HG03520 (cell line): Measurements from ENCODE around the gene RIMS3.
A peak's percentile ranks its signal among the peaks of the same experiment; 100 is the strongest.

Source experiments
- ATAC-seq: cut with Tn5 transposase; IDR thresholded peaks from one replicate; pipeline ENCODE4 v1.9.1; 2021; ENCODE audit warnings: mild to moderate bottlenecking, moderate library complexity; ENCODE audit not compliant: unreplicated experiment

Gene RIMS3

DNA sequence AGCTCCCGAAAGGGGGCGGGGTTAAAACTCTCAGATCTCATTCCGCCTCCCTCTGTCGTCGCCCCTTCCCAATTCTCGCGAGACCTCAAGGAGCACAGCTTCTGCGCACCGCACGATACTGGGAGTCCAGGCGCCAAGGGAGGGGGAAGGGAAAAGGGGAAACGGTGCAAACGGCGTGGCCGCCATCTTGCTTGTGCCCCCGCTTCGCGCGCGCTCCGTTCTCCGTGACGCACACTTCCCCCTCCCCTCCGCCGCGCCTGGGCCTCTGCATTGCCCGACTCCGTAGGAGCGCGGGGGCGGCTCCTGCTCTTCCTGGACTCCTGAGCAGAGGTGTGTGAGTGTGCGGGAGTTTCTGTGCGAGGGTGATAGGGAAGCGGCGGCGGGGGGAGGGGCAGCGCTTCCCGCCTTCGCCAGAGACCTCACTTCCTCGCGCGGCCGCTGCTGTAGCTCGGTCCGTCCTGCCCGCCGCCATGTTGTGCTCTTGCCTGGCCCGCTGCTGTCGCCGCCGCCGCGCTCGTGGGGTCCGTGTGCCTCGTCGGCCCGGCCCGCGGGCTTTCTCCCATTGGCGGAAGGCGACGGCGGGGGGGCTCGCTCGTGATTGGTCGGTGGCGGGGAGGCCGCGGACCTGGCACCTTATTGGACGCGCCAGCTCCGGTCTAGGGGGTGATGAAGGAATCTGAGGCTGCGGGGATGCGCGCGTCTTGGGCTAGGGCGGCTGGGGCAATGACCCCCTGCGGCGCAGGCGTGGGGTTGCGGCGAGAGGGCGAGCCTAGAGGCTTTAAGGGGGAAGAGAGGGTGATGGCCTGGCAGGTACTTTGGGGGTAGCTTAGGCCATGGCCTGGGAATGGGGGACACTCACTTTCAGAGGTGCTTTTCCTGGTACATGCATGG lies 26.3 kb upstream of the RIMS3 start, which contains the start of gene NFYC:
Gene NFYC (plus strand): TSS at position 167 of the 891 bp plus-strand sequence. CDS start 47,140 bp downstream, outside the sequence.
- ATAC-seq: peak; percentile 75

DNA sequence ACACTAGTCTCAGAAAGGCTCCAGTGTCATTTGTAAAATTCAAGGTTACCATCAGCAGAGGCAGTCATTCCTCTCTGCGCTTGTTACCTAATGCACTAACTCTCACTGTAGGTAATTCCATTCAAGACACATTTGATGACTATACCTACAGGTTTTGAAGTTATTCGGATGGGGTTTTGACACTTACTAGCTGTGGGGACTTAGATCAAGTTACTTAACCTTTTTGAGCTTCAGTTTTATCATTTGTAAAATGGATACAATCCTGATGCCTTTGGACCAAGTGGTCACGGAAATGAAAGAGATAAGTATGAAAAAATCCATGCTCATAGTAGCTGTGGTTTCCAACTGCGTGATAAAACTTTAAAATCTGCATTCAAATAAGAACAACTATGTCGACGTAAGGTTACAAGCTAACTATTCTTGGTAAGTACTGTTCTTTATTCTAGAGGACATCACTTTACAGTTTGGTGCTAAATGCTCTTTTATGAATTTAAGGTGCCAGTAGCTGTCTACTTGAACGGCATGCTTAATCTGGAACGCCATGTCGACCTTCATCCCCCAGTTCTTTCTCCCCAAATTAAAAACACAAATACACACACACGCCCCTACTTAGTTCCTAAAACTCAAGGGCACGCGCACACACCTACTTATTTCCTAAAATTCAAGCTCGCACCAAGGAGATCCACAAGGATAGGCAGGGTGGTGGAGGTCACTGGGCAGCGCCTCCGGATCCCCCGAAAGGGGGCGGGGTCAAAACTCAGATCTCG lies 25.5 kb upstream of the RIMS3 start:
- ATAC-seq: no peak

DNA sequence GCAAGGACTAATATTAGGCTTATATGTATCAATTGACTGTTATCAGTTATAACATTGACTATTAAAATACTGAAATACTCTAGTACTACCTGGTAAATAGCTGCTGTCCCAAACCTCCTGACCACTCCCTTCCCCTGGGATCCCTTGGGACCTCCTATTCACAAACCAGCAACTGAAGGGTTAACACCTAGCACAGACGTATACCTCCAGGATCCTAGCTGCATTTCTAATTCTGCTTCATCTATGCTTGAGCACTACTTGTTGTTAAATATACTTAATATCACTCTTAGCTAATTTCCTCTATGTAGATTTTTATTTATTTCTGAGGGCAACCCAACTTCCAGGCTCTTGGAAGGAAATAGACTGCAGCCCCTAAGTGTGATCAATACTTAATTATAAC lies 24.3 kb upstream of the RIMS3 start:
- ATAC-seq: no peak

DNA sequence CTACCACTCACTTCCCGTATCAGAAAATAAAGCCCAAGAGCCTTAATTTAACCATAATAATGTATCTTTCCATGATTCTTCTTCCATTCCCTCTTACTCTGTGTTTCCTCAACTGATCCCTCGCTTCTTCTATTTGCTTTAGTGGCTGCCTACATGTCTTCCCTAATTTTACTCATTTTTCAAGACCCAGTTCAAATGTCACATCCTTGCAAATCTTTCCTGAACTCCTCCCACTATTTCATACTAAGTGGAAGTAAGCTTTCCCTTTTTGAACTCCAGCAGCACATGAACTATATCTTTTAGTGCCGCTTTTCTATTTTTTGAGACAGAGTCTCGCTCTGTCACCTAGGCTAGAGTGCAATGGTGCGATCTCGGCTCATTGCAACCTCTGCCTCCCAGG lies 22.2 kb upstream of the RIMS3 start:
- ATAC-seq: no peak

DNA sequence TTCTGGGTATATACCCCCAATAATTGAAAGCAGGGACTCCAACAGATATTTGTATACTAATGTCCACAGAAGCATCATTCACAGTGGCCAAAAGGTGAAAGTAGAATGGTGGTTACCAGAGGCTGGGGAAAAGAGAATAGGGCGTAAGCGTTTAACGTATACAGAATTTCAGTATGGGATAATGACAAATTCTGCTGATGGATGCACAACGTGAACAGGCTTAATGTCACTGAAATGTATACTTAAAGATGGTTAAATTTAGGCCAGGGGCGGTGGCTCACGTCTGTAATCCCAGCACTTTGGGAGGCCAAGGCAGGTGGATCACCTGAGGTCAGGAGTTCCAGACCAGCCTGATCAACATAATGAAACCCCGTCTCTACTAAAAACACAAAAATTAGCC lies 21.6 kb upstream of the RIMS3 start:
- no peak for ATAC-seq

DNA sequence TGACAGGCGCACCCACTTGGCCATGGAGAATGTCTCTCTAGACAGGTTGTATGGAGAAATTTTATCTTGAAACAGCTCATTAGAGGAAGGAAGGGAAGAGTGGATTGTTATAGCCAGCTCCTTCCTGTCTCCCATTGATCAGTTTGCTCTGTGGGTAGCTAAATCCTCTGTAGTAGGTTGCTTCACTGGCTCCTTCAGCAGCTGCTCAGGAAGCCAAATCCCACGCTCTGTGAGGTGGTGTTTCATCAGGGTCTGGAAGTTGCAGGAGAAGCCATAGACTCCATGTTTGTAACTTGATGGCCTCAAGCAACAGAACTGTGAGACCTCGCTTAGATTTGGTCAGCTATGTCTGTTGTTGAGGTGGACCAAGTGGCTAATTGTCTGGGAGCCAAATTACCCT lies 19.2 kb upstream of the RIMS3 start:
- no peak for ATAC-seq

DNA sequence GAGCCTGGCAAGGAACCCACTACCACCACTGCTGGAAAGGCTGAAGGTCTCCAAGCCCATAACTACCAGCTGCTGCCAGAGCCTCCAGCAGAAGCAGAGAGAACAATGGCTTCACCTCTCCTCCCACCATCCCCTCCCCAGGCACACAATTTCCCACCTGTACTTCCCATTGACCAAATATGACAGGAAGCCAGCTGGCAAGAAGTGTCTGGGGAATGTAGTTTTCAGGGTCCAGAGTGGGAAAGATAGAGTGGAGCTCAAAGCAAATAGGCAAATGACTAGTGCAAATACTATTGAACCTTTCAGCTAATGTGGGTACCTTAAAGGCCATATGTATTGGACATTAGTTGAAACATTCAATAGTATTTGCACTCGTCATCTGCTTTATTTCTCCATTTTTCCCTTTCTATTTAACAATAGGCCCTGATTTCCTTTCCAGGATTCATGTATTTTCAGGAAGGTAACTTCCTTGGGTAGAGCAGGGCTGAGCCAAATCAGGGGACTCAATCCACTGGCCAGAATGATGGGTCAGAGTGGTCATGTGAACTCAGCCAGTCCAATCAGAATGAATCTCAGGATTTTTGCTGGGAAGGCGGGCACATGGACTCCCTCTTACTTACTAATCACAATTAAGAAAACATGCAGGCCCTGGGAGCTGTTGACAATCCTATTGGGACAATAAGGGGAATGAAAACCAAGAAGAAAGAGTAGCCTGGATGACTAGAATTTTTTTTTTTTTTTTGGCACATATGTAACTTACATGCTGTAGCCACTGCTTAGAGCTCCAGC lies 13.9 kb upstream of the RIMS3 start:
- ATAC-seq: no peak

DNA sequence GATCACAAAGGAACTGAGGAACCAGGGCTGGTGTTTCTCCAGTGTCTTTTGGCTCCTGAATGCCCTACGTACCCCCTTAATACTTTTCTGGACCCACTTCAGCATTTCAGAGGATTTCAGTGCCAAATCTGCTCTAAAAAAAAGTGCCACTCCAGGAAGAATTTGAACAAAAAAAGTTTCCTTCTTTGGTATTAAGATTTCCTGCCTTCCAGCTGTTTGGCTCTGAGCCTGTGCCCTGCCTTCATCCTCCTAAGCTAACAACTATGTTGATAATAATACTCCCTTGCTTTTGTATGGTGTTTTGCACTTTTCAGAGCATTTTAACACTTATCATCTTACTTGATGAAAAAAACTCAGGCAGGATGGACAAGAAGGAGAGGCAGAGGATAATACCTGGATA lies 11.0 kb upstream of the RIMS3 start:
- no peak for ATAC-seq

DNA sequence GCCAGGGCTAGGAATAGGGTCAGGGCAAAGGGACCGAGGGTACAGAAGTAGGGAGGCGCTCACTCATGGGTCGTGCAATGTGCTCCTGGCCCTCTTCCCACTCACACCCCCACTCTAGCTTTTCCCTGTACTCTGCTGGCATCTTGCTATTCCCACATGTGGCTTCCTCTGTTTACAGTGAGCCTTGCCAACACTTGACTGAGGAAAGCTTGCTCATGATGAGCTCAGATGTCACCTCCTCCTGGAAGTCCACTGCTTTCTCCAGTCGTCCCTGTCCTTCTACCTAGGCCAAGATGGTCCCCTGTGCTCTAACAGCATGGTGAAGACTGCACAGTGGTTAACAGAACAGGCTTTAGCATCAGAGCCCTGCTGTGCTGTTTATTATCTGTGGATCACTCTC lies 8.0 kb upstream of the RIMS3 start:
- no peak for ATAC-seq

DNA sequence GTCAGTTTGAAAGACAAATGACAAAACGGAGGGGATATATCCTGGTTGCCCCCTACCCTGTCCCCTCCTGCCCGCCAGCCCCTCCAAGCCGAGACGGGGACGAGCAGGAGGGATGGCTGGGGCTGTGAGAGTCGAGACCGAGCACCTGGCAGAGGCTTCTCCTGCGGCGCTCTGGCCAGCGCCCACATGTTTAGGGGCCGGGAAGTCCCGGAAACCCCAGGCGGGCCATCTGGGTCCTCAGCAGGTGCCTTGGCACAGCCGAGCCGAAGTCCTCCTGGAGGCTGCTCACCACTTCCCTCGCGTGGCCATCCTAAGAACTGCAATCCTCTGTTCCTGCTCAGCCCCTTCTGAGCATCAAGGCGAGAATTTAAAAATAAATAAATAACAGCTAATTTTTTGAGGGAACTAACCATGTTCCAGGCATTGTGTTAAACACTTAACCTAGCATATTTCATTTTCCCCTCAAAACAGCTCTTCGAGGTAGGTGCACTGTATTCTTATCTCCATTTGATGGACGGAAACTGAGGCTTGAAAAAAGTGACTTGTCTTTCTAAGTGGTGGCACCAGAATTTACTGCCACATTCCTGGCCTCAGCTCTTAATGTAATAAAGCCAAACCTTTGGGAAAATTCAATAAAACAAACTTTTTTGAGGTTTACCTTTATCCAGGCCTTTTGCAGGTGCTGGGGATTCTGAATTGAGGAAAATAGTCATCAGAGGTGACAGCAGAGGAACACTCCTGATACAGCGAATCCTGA lies 3.5 kb upstream of the RIMS3 start:
- ATAC-seq: peak; percentile 44

DNA sequence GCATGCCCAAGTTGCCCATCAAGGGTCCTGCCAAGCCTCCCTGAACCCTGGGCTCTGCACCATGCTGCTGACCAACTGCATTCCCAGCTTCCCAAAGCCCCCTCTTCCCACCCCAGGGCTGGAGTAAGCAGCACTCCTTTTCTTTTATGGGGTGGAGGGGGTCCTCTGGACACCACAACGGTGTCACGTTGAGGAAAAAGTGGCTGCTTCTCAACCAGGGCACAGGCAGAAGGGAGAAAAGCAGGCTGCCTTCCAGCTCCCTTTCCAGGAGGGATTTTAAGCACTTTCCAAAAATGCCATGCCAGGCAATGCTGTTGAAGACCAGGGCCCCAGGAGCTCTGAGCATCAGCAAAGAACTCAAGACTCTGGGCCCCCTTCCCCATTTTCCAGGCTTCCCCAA lies 691 bp downstream of the RIMS3 start:
- ATAC-seq: no peak

DNA sequence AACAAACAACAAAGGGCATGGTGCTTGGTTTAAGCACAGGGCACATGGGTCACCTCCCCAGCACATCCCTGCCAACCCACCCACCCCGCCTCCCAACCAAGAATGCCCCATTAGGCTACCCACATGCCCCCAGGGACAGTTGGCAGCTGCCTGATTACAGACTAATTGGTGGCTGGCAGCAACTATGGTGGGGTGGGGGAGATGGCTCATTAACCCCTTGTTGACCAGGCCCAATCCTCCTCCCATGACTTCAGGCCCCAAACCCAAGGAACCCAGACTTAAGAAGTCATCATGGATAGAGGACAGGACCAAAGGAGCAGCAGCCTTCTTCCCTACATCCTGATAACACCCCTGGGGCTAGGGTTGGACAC lies 1.3 kb downstream of the RIMS3 start:
- no peak for ATAC-seq

DNA sequence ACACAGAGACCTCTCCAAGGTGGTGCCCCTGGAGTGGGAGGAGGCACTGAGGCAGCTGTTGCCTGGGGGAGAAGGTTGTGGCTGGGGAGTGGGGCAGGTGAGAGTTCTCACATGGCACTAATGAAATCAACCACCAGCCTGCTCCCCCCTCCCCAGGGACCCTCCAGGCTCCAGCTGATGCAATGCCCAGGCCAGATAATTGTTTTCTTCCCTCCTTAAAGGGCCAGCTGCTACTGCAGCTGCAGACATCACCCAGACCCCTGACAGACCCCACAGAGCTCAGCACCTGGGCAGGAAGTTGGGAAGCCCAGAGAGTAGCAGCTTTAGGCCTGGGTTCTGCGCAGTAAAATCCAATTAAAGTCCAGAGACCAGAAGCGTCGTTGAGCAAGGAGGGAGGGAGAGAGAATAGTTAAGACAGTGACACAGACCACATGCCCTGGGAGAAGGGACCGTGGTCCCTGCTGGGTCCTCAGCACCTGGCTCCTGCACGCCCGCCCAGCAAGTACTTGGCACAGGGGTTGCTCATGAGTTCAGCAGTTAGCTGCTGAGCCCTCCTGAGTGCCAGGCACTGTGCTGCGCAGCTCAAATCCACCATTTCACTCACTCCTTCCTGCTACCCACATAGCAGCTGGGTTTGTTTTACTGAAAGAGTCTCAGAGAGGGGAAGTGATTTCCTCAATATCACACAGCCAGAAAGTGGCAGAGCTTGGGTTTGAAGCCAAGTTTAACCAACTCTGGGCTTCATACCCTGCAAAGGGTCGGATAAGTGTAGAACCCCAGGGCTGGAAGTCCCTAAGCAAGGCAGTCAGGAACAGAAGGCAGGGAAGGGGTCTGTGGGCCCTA lies 1.9 kb downstream of the RIMS3 start:
- ATAC-seq: no peak

DNA sequence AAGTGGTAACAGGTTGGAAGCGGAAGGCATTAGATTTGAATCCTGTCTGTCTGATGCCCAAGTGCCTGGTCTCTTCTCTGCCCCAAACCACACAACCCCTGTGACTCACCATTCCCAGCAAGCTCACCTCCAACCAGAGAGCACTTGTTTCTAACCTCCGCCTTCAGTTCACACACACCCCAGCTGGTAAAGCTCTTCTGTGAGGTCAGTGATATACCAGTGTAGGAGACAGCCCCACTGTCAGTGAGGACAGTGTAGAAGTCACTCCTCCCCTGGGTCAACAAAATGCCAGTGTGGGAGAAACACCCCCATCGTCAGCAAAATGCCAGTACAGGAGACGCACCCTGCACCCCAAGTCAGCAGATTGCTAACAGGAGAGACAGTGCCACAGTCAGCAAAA lies 2.6 kb downstream of the RIMS3 start:
- no peak for ATAC-seq

DNA sequence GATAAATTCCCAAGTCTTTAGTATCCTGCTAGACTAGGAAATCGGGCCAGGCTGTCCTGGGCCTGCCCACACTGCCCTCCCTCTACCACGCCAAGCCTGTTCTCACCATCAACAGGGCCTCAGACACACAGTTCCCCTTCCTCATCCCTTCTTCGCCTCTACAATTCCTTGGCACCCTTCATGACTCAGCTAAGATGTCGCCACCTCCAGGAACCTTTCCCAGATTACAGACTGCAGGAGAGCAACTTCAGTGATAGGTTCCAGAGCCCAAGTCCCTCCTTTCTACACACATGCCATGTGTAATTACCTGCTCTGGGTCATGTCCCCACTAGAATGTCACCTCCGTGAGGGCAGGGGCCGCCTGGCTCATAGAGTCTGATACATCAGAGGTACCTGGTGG lies 3.3 kb downstream of the RIMS3 start:
- ATAC-seq: no peak

DNA sequence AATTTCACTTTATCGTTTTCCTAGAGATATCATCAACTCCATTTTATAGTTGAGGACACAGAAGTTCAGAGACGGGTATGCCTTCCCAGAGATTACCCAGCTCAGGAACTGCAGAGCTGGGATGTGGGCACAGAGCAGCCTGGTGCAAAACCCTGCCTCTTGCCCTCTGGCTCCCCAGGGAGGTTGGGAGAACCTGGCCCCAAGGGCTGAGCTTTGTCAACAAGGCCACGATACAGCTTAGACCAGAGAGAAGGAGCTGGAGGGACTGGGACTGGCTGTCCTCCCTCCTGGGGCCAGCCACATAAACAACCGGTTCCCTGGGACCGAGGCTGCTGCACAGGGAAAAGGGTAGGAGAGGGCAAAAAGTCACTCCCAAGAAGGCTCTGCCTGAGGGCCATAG lies 3.8 kb downstream of the RIMS3 start:
- ATAC-seq: no peak

DNA sequence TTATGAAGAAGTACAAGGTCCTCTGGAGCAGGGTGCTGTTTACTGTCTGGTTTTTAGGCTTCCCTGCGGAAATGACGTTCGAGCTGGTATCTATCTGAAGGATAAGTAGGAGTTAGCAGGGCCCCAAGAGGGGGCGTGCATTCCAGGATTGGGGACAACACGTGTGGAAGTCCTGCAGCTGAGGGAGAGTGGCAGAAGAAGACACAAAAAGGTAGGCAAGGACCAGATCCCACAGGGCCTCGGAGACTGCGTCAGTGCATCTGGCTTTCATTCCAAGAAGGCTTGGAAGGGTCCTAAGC lies 5.9 kb downstream of the RIMS3 start:
- no peak for ATAC-seq

DNA sequence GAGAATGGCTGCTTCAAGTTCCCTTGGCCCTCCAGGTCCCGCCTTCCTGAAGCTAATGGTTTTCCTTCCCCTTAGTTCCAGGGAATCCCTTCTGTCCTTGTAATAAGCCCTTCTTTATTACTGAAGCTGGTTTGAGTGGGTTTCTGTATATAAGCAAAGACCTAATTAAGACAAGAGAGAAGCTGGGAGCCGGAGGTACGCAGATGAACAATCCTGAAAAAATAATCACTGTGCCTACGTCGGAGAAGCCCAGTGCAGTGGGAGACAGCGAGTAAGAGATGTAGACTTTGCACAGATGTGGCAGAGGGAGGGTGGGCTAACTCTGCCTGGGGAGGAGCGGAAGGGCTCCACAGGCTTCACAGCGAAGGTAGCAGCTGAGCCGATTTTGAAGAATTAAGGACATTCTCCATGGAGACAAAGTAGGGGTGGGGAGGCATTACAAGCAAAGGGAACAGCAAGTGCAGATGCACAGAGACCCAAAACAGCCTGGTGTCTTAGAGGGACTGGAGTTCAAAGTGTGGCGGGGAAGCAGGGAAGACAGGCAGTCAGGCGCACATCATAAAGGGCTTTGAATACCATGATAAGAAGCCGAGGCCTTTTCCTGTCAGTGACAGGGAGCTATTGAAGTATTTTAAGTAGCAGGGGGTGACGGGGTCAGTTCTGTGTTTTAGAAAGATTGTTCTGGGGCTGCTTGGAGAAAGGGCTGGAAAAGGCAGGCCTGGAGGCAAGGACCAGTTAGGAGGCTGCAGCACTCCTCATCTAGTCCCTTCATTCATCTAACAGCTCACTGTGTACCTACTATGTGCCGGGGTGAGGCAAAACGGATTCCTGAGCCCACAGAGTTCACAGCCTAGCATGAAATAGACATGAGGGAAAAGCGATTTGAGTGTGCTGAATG lies 6.5 kb downstream of the RIMS3 start:
- ATAC-seq: no peak

DNA sequence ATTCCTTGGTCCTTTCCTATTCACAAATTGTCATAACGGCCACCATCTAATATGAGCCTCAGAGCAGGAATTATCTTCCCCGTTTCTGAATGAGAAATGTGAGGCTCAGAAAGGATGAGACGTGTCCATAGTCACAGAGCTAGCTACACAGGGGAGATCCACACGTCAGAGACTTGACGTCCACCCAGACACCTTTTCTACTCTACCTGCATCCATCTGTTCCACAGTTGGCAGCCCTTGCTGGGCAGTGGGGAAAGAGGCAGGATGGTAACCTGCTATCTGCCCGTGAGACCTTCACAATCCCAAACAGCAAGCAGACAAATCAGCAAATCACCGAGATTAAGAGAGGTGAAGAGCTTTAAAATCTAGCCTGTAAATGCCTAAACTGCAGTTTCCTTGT lies 8.4 kb downstream of the RIMS3 start:
- no peak for ATAC-seq
